Neural cell (in vitro differentiated cells): ENCODE measurements around the gene PLEKHG7.

Experiments used
- CTCF ChIP-seq: fragments of 450-650 bp; IDR thresholded peaks from 2 replicates; pipeline ENCODE4 v1.5.1; 2014; ENCODE audit warnings: antibody characterized with exemption, mild to moderate bottlenecking, moderate library complexity; ENCODE audit not compliant: poor library complexity, severe bottlenecking
- EZH2 ChIP-seq: fragments of 200-600, 300-800 bp; shearing (Covaris generic), sonication (generic); IDR thresholded peaks from 2 replicates; pipeline ENCODE4 v1.6.1; 2014; ENCODE audit warnings: antibody characterized with exemption, low read length, borderline replicate concordance, mild to moderate bottlenecking; ENCODE audit not compliant: insufficient read depth, poor library complexity, severe bottlenecking
- MXI1 ChIP-seq: fragments of 450-650 bp; conservative IDR thresholded peaks from 2 replicates; pipeline ENCODE4 v1.6.1; 2014; ENCODE audit warnings: antibody characterized with exemption, mild to moderate bottlenecking; ENCODE audit not compliant: poor library complexity, severe bottlenecking
- POLR2AphosphoS5 ChIP-seq: IDR thresholded peaks from 2 replicates; pipeline ENCODE4 v1.6.1; 2012
- RAD21 ChIP-seq: fragments of 450-650 bp; conservative IDR thresholded peaks from 2 replicates; pipeline ENCODE4 v1.6.1; 2014; ENCODE audit warnings: antibody characterized with exemption, mild to moderate bottlenecking, moderate library complexity
- TAF1 ChIP-seq: IDR thresholded peaks from 2 replicates; pipeline ENCODE4 v1.6.1; 2012; ENCODE audit warnings: low read depth

- TF ChIP-seq CTCF (no peak), EZH2 (no peak), RAD21 (no peak), TAF1 (no peak), POLR2AphosphoS5 (no peak), MXI1 (no peak)
These were observed 7.7 kb upstream of the PLEKHG7 start for GRCh38 chr12:92695056-92695455.
